ENCODE measurements around the gene NGB.

Gene NGB

GRCh38 chr14:77225892-77226557, 45.0 kb downstream of the NGB start:
- DNase-seq, result no peak

- DNase-seq, result no peak
These were observed 45.8 kb downstream of the NGB start for GRCh38 chr14:77225254-77225653.

- DNase-seq, result no peak
These were observed 46.8 kb downstream of the NGB start for GRCh38 chr14:77224212-77224611.

GRCh38 chr14:77222546-77223225, 48.3 kb downstream of the NGB start:
- no peak for DNase-seq

DNA sequence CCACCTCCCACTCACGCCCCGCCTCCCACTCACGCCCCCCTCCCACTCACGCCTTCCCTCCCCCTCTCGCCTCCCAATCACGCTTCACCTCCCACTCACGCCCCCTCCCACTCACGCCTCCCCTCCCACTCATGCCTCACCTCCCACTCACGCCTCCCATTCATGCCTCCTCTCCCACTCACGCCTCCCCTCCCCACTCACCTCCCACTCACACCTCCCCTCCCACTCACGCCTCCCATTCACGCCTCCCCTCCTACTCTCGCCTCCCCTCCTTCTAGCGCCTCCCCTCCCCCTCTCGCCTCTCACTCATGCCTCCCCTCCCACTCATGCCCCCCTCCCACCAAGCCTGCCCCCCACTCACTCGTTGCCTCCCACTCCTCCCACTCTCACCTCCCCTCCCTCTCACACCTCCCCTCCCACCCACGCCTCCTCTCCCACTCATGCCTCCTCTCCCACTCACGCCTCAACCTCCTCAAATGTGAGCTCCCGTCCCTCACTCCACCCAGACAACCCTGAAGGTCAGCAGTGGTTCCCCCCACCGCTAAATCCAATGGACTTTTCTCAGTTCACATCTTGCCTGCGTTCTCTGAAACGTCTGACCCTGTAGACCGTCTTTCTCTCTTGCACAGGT, 49.6 kb downstream of the NGB start:
- DNase-seq, result no peak

- DNase-seq, result no peak
These were observed 50.6 kb downstream of the NGB start for GRCh38 chr14:77220246-77221017.

DNA sequence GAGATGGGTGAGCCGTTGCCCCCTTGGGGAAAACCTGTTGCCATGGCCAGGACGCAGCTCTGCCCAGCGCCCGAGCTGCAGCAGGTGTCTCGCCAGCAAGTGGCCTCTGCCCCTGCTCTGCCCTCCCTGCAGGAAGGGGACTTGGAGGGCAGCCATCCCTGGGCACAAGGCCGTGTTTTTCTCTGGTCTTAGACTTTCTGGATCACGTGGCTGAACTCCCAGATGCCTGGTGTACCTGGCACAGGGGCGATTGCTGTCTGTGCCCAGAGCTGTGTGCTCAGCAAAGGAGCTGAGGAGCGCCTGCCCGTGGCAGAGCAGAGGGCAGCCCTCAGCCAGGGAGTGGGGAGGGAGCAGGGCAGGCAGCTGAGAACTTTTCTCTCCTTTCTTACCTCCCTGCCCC, 51.4 kb downstream of the NGB start:
- DNase-seq, result no peak

DNA sequence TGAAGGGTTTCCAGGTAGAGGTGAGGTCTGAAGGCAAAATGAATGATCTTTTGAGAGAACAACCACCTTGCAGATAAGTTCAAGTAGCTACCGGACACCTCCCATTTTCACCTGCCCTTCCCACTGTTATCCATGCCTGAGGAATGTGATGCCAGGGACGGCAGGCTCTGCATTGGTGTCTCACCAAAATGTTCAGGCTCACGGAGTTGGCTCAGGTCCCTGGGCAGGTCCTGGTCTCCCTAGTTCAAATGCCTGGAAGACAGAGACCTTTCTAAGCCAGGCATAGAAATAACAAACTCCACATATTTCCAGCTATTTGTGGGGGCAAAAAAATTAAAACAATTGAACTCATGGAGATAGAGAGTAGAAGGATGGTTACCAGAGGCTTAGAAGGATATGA, 53.5 kb downstream of the NGB start:
- no peak for DNase-seq

Measured in femur (tissue), 1 donor.